BLaER1 (cell line): Measurements from ENCODE around the gene PLA2G6.
A peak's percentile ranks its signal among the peaks of the same experiment; 100 is the strongest.

Source experiments
- H3K27ac ChIP-seq: shearing (Covaris generic); formaldehyde crosslinking; 2 replicates; pipeline ENCODE4 v1.8.1; 2022
- H3K27me3 ChIP-seq: shearing (Covaris generic); formaldehyde crosslinking; 2 replicates; pipeline ENCODE4 v1.8.1; 2022
- H3K36me3 ChIP-seq: shearing (Covaris generic); formaldehyde crosslinking; 2 replicates; pipeline ENCODE4 v1.8.1; 2022
- H3K4me1 ChIP-seq: shearing (Covaris generic); formaldehyde crosslinking; 2 replicates; pipeline ENCODE4 v1.8.1; 2022
- H3K4me2 ChIP-seq: shearing (Covaris generic); formaldehyde crosslinking; 2 replicates; pipeline ENCODE4 v1.8.1; 2022
- H3K4me3 ChIP-seq: shearing (Covaris generic); formaldehyde crosslinking; 2 replicates; pipeline ENCODE4 v1.8.1; 2022
- H3K9ac ChIP-seq: shearing (Covaris generic); formaldehyde crosslinking; 2 replicates; pipeline ENCODE4 v1.8.1; 2022
- H3K9me3 ChIP-seq: shearing (Covaris generic); formaldehyde crosslinking; 2 replicates; pipeline ENCODE4 v1.8.1; 2022
- H4K20me1 ChIP-seq: shearing (Covaris generic); formaldehyde crosslinking; 2 replicates; pipeline ENCODE4 v1.8.1; 2022
- Cebpa-rat ChIP-seq: shearing (Covaris generic); IDR thresholded peaks from 2 replicates; pipeline ENCODE4 v1.8.1; 2022

PLA2G6 gene

DNA sequence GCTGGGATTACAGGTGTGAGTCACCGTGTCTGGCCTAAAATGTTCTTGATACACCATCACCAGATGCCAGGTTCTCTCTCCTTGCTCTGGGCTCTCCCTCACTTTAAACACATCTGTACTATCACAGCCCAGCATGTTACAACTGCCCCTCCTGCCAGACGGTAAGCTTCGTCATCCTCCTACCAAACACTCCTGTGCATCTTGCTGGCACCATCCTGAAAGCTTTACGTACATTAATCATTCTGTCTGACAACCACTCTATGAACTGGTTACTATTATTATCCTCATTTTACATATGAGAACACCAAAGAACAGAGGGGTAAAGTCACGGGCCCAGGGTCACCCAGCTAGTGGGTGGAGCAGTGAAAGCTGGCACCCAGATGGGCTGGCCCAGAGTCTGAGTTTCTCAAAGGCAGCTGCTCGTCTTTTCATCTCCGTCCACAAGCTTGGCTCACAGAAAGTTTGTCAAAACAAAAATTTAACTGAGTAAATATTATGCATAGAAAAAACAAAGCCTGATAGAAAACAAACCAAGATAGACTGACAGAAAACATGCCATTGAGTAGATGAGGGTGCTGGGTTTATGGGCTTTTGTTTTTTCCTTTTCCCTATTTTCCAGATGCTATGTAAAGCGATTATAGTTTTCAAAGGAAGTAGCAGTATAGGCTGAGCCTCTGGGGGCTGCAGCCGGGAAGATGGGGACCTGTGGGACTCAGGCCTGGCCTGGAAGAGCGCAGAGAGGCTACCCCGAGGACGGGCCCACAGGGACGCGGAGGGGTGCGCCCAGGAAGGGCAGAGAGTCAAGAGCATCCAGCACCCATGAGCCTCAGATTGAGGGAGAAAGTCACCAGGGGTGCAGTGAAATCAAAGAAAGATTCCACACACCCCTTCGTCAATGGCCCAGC, 9.5 kb downstream of the PLA2G6 start:
- no peak overlapping the region for H3K4me3 ChIP-seq
- H3K27ac ChIP-seq: peak overlapping the region; percentile 77
- no peaks in the 10 kb centered on the region for H3K9me3 ChIP-seq
- no peaks in the 10 kb centered on the region for H3K27me3 ChIP-seq
- peaks cover 25% of the 10 kb centered on the region for H3K36me3 ChIP-seq
- peaks cover 69% of the 10 kb centered on the region for H3K4me1 ChIP-seq
- no peak for TF ChIP-seq Cebpa-rat
- H4K20me1 ChIP-seq: 0 out of 2 replicates have a peak, but pooled peaks cover 6% of the 10 kb centered on the region
- H3K4me2 ChIP-seq: peak overlapping the region; percentile 82
- H3K9ac ChIP-seq: peak overlapping the region; percentile 31

DNA sequence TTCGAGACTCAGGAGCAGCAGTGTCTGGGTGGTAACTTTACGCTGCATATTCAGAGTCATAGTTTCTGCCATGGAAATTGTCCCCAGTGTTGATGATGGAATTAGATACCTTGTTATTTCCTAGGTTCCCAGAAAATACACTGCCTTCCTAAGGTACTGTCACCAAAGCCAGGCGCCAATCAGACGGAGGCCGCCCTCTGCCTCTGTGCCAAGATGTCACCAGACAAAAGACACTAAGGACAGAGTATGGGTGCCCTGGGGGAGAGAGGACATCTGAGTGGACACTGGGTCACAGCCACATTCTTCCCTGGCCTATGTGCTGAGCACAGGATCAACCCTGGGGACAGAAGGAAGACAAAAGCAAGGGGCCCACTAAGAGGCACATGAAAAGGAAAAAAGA, 11.2 kb downstream of the PLA2G6 start:
- H3K27me3 ChIP-seq: no peaks in the 10 kb centered on the region
- H3K4me3 ChIP-seq: no peak overlapping the region
- H4K20me1 ChIP-seq: 0 out of 2 replicates have a peak, but pooled peaks cover 6% of the 10 kb centered on the region
- no peak overlapping the region for H3K4me2 ChIP-seq
- H3K9ac ChIP-seq: no peak overlapping the region
- H3K27ac ChIP-seq: no peak overlapping the region
- peaks cover 62% of the 10 kb centered on the region for H3K4me1 ChIP-seq
- no peak for TF ChIP-seq Cebpa-rat
- peaks cover 41% of the 10 kb centered on the region for H3K36me3 ChIP-seq
- H3K9me3 ChIP-seq: no peaks in the 10 kb centered on the region

GRCh38 chr22:38169116-38169515, 12.5 kb downstream of the PLA2G6 start:
- Histone ChIP-seq H3K27ac (no peak overlapping the region), H3K4me2 (no peak overlapping the region), H3K4me1 (peaks cover 60% of the 10 kb centered on the region), H3K27me3 (no peaks in the 10 kb centered on the region), H4K20me1 (peaks cover 16% of the 10 kb centered on the region), H3K36me3 (peaks cover 53% of the 10 kb centered on the region), H3K4me3 (no peak overlapping the region), H3K9me3 (no peaks in the 10 kb centered on the region), H3K9ac (no peak overlapping the region)
- no peak for TF ChIP-seq Cebpa-rat

- Histone ChIP-seq H3K4me1 (peaks cover 60% of the 10 kb centered on the region), H3K9me3 (no peaks in the 10 kb centered on the region), H3K27ac (no peak overlapping the region), H3K9ac (no peak overlapping the region), H3K4me3 (no peak overlapping the region), H3K4me2 (peak overlapping the region; percentile 29; the same call in 1 of the 2 replicates), H3K36me3 (peaks cover 56% of the 10 kb centered on the region), H4K20me1 (peaks cover 27% of the 10 kb centered on the region), H3K27me3 (no peaks in the 10 kb centered on the region)
- no peak for TF ChIP-seq Cebpa-rat
Observed at GRCh38 chr22:38167988-38168407, 13.6 kb downstream of the PLA2G6 start.

- Histone ChIP-seq H3K36me3 (peaks cover 56% of the 10 kb centered on the region), H3K4me3 (no peak overlapping the region), H3K4me2 (no peak overlapping the region), H3K4me1 (peaks cover 64% of the 10 kb centered on the region), H3K9ac (no peak overlapping the region), H3K27ac (no peak overlapping the region), H4K20me1 (peaks cover 44% of the 10 kb centered on the region), H3K27me3 (no peaks in the 10 kb centered on the region), H3K9me3 (no peaks in the 10 kb centered on the region)
- no peak for TF ChIP-seq Cebpa-rat
Observed at GRCh38 chr22:38165922-38166593, 15.6 kb downstream of the PLA2G6 start.

DNA sequence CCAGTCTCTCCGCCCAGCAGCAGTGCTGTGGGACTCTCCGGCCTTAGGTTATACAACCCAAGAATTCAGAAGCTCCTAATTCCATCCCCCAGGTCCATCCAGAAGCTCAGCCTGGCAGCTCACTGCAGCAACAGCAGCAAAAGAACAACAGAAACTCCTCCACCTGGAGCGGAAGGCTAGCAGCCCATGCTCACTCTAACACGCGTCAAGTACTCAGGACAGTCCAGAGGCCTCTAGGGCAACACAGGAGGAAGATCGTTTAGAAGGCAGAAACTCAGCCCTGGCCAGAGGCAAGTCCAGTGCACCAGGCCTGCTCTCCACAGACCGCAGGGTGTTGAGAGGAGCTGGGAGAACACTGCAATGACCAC, 17.1 kb downstream of the PLA2G6 start:
- Histone ChIP-seq H4K20me1 (peaks cover 44% of the 10 kb centered on the region), H3K9me3 (no peaks in the 10 kb centered on the region), H3K27ac (no peak overlapping the region), H3K4me1 (peaks cover 75% of the 10 kb centered on the region), H3K36me3 (peaks cover 54% of the 10 kb centered on the region), H3K9ac (no peak overlapping the region), H3K4me2 (peak overlapping the region; percentile 81; the same call in 1 of the 2 replicates), H3K4me3 (no peak overlapping the region), H3K27me3 (no peaks in the 10 kb centered on the region)
- no peak for TF ChIP-seq Cebpa-rat

- TF ChIP-seq Cebpa-rat: no peak
- Histone ChIP-seq H3K27me3 (no peaks in the 10 kb centered on the region), H3K4me2 (peak overlapping the region; percentile 81), H3K4me1 (peaks cover 80% of the 10 kb centered on the region), H4K20me1 (peaks cover 44% of the 10 kb centered on the region), H3K9me3 (no peaks in the 10 kb centered on the region), H3K4me3 (no peak overlapping the region), H3K36me3 (peaks cover 49% of the 10 kb centered on the region), H3K27ac (peak overlapping the region; percentile 45), H3K9ac (peak overlapping the region; percentile 48; the same call in 1 of the 2 replicates)
Observed at GRCh38 chr22:38163844-38164550, 17.6 kb downstream of the PLA2G6 start.

- H3K9ac ChIP-seq: peak overlapping the region; percentile 48; the same call in 1 of the 2 replicates
- H3K36me3 ChIP-seq: peaks cover 41% of the 10 kb centered on the region
- H3K4me1 ChIP-seq: peaks cover 77% of the 10 kb centered on the region
- peaks cover 44% of the 10 kb centered on the region for H4K20me1 ChIP-seq
- H3K27me3 ChIP-seq: no peaks in the 10 kb centered on the region
- peak overlapping the region; percentile 81 for H3K4me2 ChIP-seq
- no peaks in the 10 kb centered on the region for H3K9me3 ChIP-seq
- H3K27ac ChIP-seq: peak overlapping the region; percentile 45
- peak overlapping the region; percentile 5; the same call in 1 of the 2 replicates for H3K4me3 ChIP-seq
- no peak for TF ChIP-seq Cebpa-rat
Observed at GRCh38 chr22:38162881-38163843, 18.5 kb downstream of the PLA2G6 start.
